SH-SY5Y (cell line): Measurements from ENCODE around the gene RABL6.

Experiments
- GATA2 ChIP-seq: IDR thresholded peaks from 2 replicates; pipeline ENCODE4 v1.6.1; 2011; ENCODE audit warnings: mild to moderate bottlenecking, low read depth, low read length
- GATA3 ChIP-seq: IDR thresholded peaks from 2 replicates; pipeline ENCODE4 v1.6.1; 2011; ENCODE audit warnings: low read depth, mild to moderate bottlenecking, low read length, moderate library complexity

DNA sequence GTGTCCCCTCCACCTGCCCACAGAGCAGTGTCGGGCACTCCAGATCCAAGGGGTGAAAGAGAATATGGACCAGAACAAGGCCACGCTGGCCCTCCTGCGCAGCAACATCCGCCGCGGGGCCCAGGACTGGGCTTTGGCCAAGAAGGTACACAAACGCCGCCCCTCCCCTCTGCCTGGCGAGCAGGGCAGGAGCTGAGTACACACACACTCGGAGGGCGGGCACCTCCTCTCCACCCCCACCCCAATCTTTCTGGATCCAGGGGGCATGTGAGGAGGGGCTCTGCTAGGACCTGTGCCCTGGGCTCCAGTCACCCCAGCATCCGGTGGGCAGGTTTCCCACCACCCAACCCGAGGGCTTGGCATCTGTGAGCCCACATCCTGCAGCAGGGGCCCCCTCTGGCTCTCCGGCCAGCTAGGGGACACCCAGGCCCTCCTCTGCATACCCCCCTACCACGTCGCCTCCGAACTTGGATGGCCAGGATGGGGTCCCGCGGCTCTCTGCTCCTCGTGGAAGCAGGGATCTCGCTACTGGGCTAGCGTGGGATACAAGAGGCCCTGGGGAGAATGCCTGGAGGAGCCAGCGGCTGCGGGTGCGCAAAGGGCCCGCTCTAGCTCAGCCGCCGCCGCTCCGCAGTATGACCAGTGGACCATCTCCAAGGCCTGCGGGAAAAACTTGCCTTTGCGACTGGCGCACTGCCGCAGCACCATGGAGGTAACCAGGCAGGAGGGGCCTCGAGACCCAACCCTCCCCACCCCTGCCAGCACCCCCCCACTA lies 8.5 kb upstream of the RABL6 start:
- TF ChIP-seq GATA2 (no peak), GATA3 (no peak)
